Activated CD4-positive, alpha-beta T cell treated with anti-CD3 and anti-CD28 coated beads for 36 hours (primary cell): ENCODE measurements around the gene CFAP92. TPM values are rescaled to one million over a fixed set of nuclear protein-coding genes. Genes with fewer than 3 reads are reported as not detected.
A peak's percentile ranks its signal among the peaks of the same experiment; 100 is the strongest.

Experiments used
- ATAC-seq: fragments of 200-7000 bp; cut with Tn5 transposase; one replicate; pipeline ENCODE4 v1.10.0; 2021; ENCODE audit warnings: mild to moderate bottlenecking, moderate library complexity
- CTCF ChIA-PET: fragments of 350-600 bp; sonication (Branson Sonifier 250); formaldehyde crosslinking; loops from one replicate; lab custom pipeline; 2021; ENCODE audit warnings: antibody characterized with exemption; lab: Charles Lee
- POLR2A ChIA-PET: fragments of 350-600 bp; sonication (Branson Sonifier 250); formaldehyde crosslinking; loops from one replicate; lab custom pipeline; 2021; ENCODE audit warnings: antibody characterized with exemption, inconsistent platforms; lab: Charles Lee
- DNase-seq: peaks from one replicate; pipeline ENCODE4 v3.0.0-alpha.2; 2020
- H3K27ac Mint-ChIP-seq: one replicate; pipeline ENCODE4 v1.8.0; 2021; ENCODE audit warnings: mixed read lengths
- H3K27me3 Mint-ChIP-seq: one replicate; pipeline ENCODE4 v1.8.0; 2021; ENCODE audit warnings: mixed read lengths
- H3K36me3 Mint-ChIP-seq: one replicate; pipeline ENCODE4 v1.8.0; 2021; ENCODE audit warnings: low read depth, mixed read lengths
- H3K4me1 Mint-ChIP-seq: one replicate; pipeline ENCODE4 v1.8.0; 2021; ENCODE audit warnings: mixed read lengths
- H3K4me3 Mint-ChIP-seq: one replicate; pipeline ENCODE4 v1.8.0; 2021; ENCODE audit warnings: mild to moderate bottlenecking, moderate library complexity, mixed read lengths
- H3K9me3 Mint-ChIP-seq: one replicate; pipeline ENCODE4 v1.8.0; 2021; ENCODE audit warnings: low read depth, mixed read lengths
- intact Hi-C, 2 experiments: fragments of 100-400 bp; cut with DNase I in 1 of 2; cut with micrococcal nuclease in 1 of 2; formaldehyde crosslinking; loops; one replicate each; pipeline versions ENCODE4 v1.14.2 to v1.15.1; 2022 to 2024; cut with DNase I, micrococcal nuclease
- total RNA-seq, 2 experiments: library from RNA; stranded (reverse); gene quantifications; one replicate each; pipeline ENCODE4 v1.2.3, GENCODE V29; 2021

The CFAP92 gene
- total RNA-seq, 2 experiments from 2014 or later: 0.64 to 0.88 TPM

DNA sequence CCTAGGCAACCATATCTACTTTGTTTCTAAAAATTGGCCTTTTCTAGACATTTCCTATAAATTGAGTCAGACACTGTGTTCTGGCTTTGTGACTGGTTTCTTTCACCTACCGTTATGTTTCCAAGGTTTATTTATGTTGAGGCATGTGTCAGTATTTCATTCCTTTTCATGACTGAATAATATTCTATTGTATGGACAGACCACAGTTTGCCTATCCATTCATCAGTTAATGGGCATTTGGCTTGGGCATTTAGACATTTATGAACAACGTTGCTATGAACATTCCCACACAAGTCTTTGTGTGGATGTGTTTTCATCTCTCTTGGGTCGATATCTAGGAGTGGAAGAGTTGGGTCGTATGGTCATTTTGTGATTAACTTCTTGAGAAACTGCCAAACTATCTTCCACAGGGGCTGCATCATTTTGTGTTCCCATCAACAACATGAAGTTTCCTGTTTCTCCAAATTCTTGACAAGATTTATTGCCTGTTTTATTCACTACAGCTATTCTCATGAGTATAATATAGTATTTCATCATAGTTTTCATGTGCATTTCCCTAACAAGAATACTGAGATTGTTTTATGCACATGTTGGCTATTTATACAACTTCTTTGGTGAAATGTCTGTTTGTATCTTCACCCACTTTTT lies 3.7 kb upstream of the CFAP92 start:
- H3K4me1 Mint-ChIP-seq: peaks cover 48% of the 10 kb centered on the region
- ChIA-PET POLR2A (no interaction called here), CTCF (interaction anchor here (0.6 to 3.9 kb wide), 7 partner anchors 10 to 56 kb away, joined by 3 to 20 read pairs (median 7); no protein-coding TSS in a partner anchor)

DNA sequence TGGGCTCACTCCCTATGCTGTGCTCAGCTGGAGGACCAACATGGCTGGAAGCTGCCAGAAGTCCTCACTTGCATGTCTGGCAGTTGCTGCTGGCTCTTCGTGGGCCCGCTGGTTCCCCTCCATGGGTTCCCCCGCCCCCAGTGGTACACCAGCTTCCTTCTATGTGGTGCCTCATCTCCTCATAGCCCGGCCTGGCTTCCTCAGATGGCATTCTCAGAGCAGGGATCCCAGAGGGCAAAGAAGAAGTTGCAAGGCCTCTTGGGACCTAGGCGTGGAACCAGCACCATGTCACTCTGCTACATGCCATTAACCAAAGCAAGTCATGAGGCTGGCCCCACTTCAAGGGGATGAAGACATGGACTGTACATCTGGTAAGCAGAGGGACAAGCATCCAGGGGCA lies 2.9 kb upstream of the CFAP92 start:
- peaks cover 42% of the 10 kb centered on the region for H3K4me1 Mint-ChIP-seq
- no peaks in the 10 kb centered on the region for H3K9me3 Mint-ChIP-seq
- ChIA-PET POLR2A (no interaction called here), CTCF (interaction anchor here (1.0 to 3.9 kb wide), 4 partner anchors 20 to 57 kb away, joined by 3 to 20 read pairs (median 6); no protein-coding TSS in a partner anchor)
- H3K4me3 Mint-ChIP-seq: no peak overlapping the region
- ATAC-seq: no peak
- DNase-seq: no peak
- H3K36me3 Mint-ChIP-seq: no peaks in the 10 kb centered on the region
- intact Hi-C loops: no loop called here
- peaks cover 10% of the 10 kb centered on the region for H3K27me3 Mint-ChIP-seq
- no peak overlapping the region for H3K27ac Mint-ChIP-seq

More for the DNA sequence above, 3.7 kb upstream of the CFAP92 start:
- intact Hi-C loops: no loop called here
- Mint-ChIP-seq H3K27me3 (peaks cover 16% of the 10 kb centered on the region), H3K4me3 (no peak overlapping the region), H3K27ac (no peak overlapping the region), H3K9me3 (no peaks in the 10 kb centered on the region), H3K36me3 (no peaks in the 10 kb centered on the region)
- ATAC-seq: no peak
- no peak for DNase-seq

DNA sequence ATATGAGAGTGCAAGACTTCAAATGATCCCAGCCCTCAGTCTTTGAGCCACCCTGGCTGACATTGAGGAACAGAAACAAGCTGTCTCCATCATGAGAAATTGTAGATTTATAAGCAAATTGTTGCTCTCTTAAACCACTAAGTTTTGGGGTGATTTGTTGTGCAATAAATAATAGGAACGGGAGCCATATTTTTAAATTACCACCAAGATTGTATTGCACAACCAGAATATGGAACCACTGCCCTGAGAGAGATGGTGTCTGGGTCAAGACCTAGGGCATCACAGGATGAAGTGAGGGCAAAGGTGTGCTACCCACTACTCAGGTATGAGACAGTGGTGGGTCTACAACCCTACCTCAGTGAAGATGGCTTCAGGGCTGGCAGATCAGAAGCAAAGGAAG lies 2.3 kb upstream of the CFAP92 start:
- H3K4me1 Mint-ChIP-seq: peaks cover 42% of the 10 kb centered on the region
- CTCF ChIA-PET: interaction anchor here (1.0 to 3.9 kb wide), 5 partner anchors 20 to 57 kb away, joined by 3 to 20 read pairs (median 4); no protein-coding TSS in a partner anchor
- no peak overlapping the region for H3K27ac Mint-ChIP-seq
- intact Hi-C loops: no loop called here
- H3K36me3 Mint-ChIP-seq: no peaks in the 10 kb centered on the region
- no peak for ATAC-seq
- no peak overlapping the region for H3K4me3 Mint-ChIP-seq
- DNase-seq: no peak
- H3K27me3 Mint-ChIP-seq: peaks cover 10% of the 10 kb centered on the region
- H3K9me3 Mint-ChIP-seq: no peaks in the 10 kb centered on the region
- POLR2A ChIA-PET: no interaction called here

DNA sequence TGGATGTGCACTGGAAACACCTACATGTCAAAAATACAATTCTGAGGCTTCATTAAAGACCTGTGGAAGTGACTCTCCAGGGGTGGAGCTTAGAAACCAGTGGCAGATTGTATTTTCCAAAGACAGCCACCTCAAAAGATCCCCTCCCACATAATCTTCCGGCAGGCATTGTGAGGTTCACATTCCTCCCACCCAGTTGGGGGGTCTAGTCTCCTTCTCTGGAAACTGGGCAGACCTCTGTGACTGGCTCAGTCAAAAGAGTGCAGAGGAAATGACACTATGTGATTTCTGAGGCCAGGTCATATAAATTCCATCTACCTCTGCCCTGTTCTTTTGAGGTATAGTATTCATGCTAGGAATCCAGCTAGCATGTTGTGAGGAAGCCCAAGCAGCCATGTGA lies 1.9 kb upstream of the CFAP92 start:
- ChIA-PET CTCF (interaction anchor here (0.7 to 3.9 kb wide), 6 partner anchors 21 to 191 kb away, joined by 3 to 20 read pairs (median 4); no protein-coding TSS in a partner anchor), POLR2A (no interaction called here)
- ATAC-seq (no peak), DNase-seq (no peak)
- H3K4me3 Mint-ChIP-seq: no peak overlapping the region
- H3K9me3 Mint-ChIP-seq: no peaks in the 10 kb centered on the region
- peaks cover 8% of the 10 kb centered on the region for H3K27me3 Mint-ChIP-seq
- intact Hi-C loops: loop anchor here (2.0 kb wide), 1 partner anchor 31 kb away; no protein-coding TSS in a partner anchor
- no peaks in the 10 kb centered on the region for H3K36me3 Mint-ChIP-seq
- H3K4me1 Mint-ChIP-seq: peaks cover 42% of the 10 kb centered on the region
- no peak overlapping the region for H3K27ac Mint-ChIP-seq

DNA sequence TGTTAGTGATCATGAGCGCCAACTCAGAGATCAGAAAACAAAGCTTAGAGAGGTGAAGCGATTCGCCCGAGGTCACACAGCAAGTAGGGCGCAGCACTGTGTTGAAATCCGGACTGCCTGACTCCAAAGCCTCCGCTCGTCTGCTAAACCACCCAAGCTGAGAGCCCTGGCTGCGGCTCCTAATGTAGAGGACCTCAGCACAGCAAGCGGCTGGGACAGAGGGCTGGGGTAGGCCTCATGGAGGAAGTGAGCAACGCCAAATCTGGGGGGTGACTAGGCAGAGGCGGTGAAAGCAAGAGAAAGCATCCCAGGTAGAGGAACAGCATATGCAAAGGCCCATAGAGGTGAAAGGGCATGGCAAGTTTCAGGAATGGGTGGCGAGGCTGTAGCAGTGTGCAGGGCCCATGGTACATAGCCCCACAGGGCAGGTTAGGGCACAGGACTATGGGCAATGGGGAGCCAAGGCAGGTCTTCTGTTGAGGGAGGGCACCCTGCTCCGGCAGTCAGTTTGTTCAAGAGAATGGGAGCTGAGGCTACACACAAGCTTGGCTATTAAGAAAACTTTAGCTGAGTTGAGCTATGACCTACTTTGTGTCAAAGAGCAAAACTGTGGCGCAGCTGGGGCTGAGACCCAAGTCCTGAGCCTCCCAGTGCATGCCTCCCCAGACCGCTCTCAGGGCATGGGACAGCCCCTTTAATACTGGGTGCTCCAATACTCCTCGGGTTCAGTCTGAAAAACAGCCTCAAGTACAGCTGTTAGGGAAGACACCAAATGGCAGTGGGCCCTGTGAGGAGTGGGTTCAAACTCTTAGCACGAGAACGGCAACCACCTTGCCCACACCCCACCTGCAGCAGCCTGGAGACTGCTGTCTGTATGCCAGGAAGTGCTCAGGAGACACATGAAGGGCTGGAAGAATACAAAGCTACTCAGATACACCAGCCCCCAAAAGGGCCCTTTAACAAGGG lies 988 bp upstream of the CFAP92 start:
- Mint-ChIP-seq H3K9me3 (no peaks in the 10 kb centered on the region), H3K27me3 (peaks cover 3% of the 10 kb centered on the region), H3K4me1 (peaks cover 42% of the 10 kb centered on the region), H3K27ac (peak overlapping the region; percentile 49), H3K4me3 (peak overlapping the region; percentile 63), H3K36me3 (no peaks in the 10 kb centered on the region)
- ATAC-seq (peak; percentile 17), DNase-seq (peak; percentile 52)
- CTCF ChIA-PET: interaction anchor here (0.7 to 3.9 kb wide), 12 partner anchors 13 to 314 kb away, joined by 3 to 20 read pairs (median 4); no protein-coding TSS in a partner anchor
- POLR2A ChIA-PET: interaction anchor here (0.5 to 1.6 kb wide), 6 partner anchors 10 to 377 kb away, joined by 3 to 8 read pairs (median 4); no protein-coding TSS in a partner anchor
- intact Hi-C loops: loop anchor here (1.0 to 2.0 kb wide), 5 partner anchors 32 to 284 kb away; partner anchors contain the start of genes ACAD9 (in 1 of the 2), COPG1 (in 1 of the 2) and ISY1 (in 1 of the 2)

DNA sequence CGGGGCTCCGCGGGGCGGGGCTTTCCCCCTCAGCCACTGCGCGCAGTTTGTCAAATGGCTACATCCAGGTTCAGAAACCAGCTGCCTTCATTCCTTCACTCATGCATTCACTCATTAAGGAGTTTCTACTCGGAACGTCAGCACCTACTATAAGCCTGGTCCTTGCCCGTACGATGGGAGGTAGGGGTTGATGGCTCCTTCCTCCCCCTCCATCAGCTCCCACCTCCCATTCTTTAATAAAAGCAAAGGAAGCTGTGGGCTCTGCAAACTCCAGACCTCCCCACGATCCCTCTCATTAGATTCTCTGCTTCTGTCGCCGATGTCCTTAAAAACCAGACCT lies 267 bp upstream of the CFAP92 start:
- H3K9me3 Mint-ChIP-seq: no peaks in the 10 kb centered on the region
- H3K27ac Mint-ChIP-seq: peak overlapping the region; percentile 49
- no peaks in the 10 kb centered on the region for H3K36me3 Mint-ChIP-seq
- ChIA-PET POLR2A (interaction anchor here (0.6 to 1.6 kb wide), 5 partner anchors 10 to 192 kb away, joined by 3 to 8 read pairs (median 4); no protein-coding TSS in a partner anchor), CTCF (interaction anchor here (0.7 to 3.9 kb wide), 8 partner anchors 12 to 313 kb away, joined by 3 to 20 read pairs (median 4); no protein-coding TSS in a partner anchor)
- peaks cover 37% of the 10 kb centered on the region for H3K4me1 Mint-ChIP-seq
- H3K27me3 Mint-ChIP-seq: peaks cover 3% of the 10 kb centered on the region
- H3K4me3 Mint-ChIP-seq: peak overlapping the region; percentile 63
- no peak for DNase-seq
- intact Hi-C loops: loop anchor here (1.0 to 2.0 kb wide), 5 partner anchors 33 to 285 kb away; partner anchors contain the start of genes ACAD9 (in 1 of the 2), COPG1 (in 1 of the 2) and ISY1 (in 1 of the 2)
- no peak for ATAC-seq

DNA sequence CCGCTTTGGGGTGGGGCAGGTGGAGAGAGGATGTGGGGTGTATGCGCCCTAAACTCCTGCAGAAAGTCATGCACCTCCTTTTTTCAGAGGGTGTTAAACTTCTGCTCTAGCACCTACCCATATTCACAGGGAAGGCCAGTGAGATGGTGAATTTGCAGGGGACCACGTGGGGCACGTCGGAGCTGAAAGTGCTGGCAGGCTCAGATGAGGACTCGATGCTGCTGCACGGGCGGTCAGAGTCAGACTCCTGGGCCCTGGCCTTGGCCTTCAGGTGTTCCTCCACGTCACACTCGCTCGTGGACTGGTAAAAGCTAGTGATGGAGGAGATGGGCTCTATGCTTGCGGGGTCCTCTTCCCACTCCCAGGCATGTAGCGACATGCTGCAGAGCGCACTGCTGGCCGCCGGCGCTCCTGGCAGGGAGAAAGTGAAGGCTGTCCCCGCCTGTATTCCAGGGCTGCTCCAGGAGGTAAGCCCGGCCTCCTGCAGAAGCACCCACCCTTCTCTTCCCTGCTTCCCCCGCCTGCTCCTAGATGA lies 883 bp downstream of the CFAP92 start:
- POLR2A ChIA-PET: interaction anchor here (1.4 to 1.5 kb wide), 2 partner anchors 23 to 193 kb away, joined by 4 to 7 read pairs; no protein-coding TSS in a partner anchor
- Mint-ChIP-seq H3K27me3 (no peaks in the 10 kb centered on the region), H3K9me3 (no peaks in the 10 kb centered on the region), H3K27ac (no peak overlapping the region), H3K36me3 (no peaks in the 10 kb centered on the region), H3K4me3 (peak overlapping the region; percentile 52), H3K4me1 (peaks cover 30% of the 10 kb centered on the region)
- ATAC-seq (no peak), DNase-seq (no peak)
- intact Hi-C loops: no loop called here
- CTCF ChIA-PET: interaction anchor here (0.6 to 1.7 kb wide), 2 partner anchors 40 to 169 kb away, joined by 3 to 6 read pairs; no protein-coding TSS in a partner anchor

DNA sequence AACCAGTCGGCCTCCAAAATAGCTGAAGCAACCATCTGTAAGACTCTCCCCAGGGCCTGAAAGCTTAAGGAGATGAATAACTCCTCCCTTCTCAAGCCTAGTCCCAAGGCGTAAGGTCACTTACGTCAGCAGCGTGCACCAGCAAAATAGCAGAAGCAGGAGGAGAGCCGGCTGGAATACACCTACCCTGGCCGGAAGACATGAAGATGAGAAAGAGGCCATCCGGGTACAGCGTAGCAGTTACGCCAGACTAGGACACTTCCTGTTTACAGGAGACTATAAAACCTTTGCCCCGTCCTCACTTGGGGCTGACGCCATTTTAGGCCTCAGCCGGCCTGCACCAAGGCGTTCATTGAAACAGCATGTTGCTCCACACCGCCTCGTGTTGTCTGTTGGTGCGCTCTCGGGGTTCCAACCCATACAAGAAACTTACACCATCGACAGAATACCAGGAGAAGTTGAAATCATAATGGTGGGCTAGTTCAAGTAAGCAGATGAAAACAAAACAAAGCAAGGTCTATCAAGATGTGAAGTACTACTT lies 2.5 kb downstream of the CFAP92 start:
- intact Hi-C loops: no loop called here
- ChIA-PET CTCF (interaction anchor here (0.7 kb wide), 1 partner anchor 220 kb away, joined by 3 read pairs; no protein-coding TSS in a partner anchor), POLR2A (no interaction called here)
- DNase-seq (no peak), ATAC-seq (no peak)
- no peak overlapping the region for H3K27ac Mint-ChIP-seq
- no peaks in the 10 kb centered on the region for H3K9me3 Mint-ChIP-seq
- no peaks in the 10 kb centered on the region for H3K27me3 Mint-ChIP-seq
- peaks cover 30% of the 10 kb centered on the region for H3K4me1 Mint-ChIP-seq
- H3K36me3 Mint-ChIP-seq: no peaks in the 10 kb centered on the region
- H3K4me3 Mint-ChIP-seq: no peak overlapping the region

DNA sequence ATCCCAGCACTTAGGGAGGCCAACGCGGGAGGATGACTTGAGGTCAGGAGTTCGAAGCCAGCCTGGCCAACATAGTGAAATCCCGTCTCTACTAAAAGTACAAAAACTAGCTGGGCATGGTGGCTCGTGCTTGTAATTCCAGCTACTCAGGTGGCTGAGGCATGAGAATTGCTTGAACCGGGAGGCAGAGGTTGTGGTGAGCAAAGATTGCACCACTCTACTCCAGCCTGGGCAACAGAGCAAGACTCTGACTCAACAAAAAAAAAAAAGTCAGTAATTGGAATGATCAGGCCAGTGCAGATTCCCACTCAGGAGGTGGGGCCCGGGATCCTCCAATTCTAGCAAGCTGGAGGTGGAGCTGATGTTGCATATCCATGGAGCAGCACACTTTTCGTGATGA lies 5.6 kb downstream of the CFAP92 start:
- Mint-ChIP-seq H3K27me3 (no peaks in the 10 kb centered on the region), H3K4me1 (peaks cover under 1% of the 10 kb centered on the region)
- POLR2A ChIA-PET: interaction anchor here (0.7 kb wide), 1 partner anchor 378 kb away, joined by 5 read pairs; no protein-coding TSS in a partner anchor

DNA sequence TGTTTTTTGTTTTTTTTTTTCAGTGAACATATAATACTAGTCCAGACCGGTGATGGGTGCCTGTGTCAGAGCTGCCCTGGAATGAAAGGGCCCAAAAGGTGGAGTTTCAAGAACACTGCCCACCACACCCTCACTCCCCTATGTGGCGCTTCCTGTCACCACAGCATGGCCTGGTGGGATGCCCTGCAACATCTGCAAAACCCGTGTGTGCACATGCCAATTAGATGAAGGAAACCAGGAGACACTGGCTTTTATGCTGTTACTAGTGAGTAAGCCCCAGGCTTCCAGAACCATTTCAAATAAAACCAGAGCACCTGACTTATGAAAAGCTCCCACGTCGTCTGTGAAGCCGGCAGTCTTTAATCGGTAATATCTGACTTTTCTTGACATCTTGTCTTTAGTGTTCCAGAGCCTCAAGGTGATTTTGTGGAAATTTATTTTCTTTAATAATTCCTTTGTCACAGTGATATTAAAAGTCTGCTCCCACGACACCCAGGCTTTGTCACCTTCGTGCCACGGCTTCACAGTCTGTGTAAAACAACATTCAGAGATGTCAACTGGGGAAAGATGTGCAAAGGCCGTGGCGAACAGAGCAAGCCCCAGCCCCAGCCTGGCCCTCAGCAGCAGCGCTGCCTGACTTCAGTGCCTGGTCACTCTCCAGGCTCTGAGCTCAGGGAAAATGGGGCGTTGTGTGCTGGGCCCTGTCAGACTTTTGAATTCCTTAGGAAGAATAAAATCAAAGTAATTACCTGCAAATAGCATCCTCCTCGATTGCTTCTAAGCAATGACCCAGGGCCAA lies 6.4 kb downstream of the CFAP92 start:
- CTCF ChIA-PET: interaction anchor here (0.6 kb wide), 1 partner anchor 931 kb away, joined by 3 read pairs; no protein-coding TSS in a partner anchor
- H3K9me3 Mint-ChIP-seq: no peaks in the 10 kb centered on the region
- no peak overlapping the region for H3K27ac Mint-ChIP-seq
- no peaks in the 10 kb centered on the region for H3K36me3 Mint-ChIP-seq
- no peak overlapping the region for H3K4me3 Mint-ChIP-seq
- DNase-seq (no peak), ATAC-seq (no peak)
- intact Hi-C loops: no loop called here
- POLR2A ChIA-PET: no interaction called here
- no peaks in the 10 kb centered on the region for H3K27me3 Mint-ChIP-seq
- no peaks in the 10 kb centered on the region for H3K4me1 Mint-ChIP-seq

More for the DNA sequence above, 5.6 kb downstream of the CFAP92 start:
- ATAC-seq (no peak), DNase-seq (no peak)
- H3K36me3 Mint-ChIP-seq: no peaks in the 10 kb centered on the region
- H3K4me3 Mint-ChIP-seq: no peak overlapping the region
- no peaks in the 10 kb centered on the region for H3K9me3 Mint-ChIP-seq
- CTCF ChIA-PET: interaction anchor here (0.6 to 2.0 kb wide), 2 partner anchors 18 to 296 kb away, joined by 4 to 7 read pairs; no protein-coding TSS in a partner anchor
- no peak overlapping the region for H3K27ac Mint-ChIP-seq
- intact Hi-C loops: no loop called here
